WTC11 (cell line): ENCODE data around the gene OLFM3.

Experiments
- CTCF ChIP-seq: fragments of 200-600 bp; IDR thresholded peaks from 2 replicates; pipeline ENCODE4 v1.8.0; 2022; ENCODE audit warnings: antibody characterized with exemption
- E2F5 ChIP-seq: sonication (generic); formaldehyde crosslinking; IDR thresholded peaks from 2 replicates; pipeline ENCODE4 v1.8.1; 2022; ENCODE audit warnings: mild to moderate bottlenecking, moderate library complexity, missing genetic modification reagents
- ZBTB43 ChIP-seq: sonication (generic); formaldehyde crosslinking; IDR thresholded peaks from 2 replicates; pipeline ENCODE4 v1.8.1; 2023; ENCODE audit warnings: mild to moderate bottlenecking, missing genetic modification reagents

GRCh38 chr1:101938681-101939080, 58.0 kb downstream of the OLFM3 start:
- no peak for TF ChIP-seq CTCF
- TF ChIP-seq E2F5 (CRISPR knock-in tag): no peak
- TF ChIP-seq ZBTB43 (CRISPR knock-in tag): no peak
